Stimulated activated CD4-positive, alpha-beta T cell treated with anti-CD3 and anti-CD28 coated beads, TNF-alpha, amount 100 ng/mL, for 1 hour (primary cell): Measurements from ENCODE around the gene DVL1.
"Not testable (repeated sequence)": the region's sequence is repeated elsewhere in the genome, so short reads cannot be mapped to it uniquely, and the experiment has no call there.

Experiments used
- DNase-seq, 3 donors: peaks; one replicate each; pipeline ENCODE4 v3.0.0-alpha.2; 2020; ENCODE audit warnings: low read depth in 3 of 3, low spot score in 1 of 3

DVL1 gene

DNA sequence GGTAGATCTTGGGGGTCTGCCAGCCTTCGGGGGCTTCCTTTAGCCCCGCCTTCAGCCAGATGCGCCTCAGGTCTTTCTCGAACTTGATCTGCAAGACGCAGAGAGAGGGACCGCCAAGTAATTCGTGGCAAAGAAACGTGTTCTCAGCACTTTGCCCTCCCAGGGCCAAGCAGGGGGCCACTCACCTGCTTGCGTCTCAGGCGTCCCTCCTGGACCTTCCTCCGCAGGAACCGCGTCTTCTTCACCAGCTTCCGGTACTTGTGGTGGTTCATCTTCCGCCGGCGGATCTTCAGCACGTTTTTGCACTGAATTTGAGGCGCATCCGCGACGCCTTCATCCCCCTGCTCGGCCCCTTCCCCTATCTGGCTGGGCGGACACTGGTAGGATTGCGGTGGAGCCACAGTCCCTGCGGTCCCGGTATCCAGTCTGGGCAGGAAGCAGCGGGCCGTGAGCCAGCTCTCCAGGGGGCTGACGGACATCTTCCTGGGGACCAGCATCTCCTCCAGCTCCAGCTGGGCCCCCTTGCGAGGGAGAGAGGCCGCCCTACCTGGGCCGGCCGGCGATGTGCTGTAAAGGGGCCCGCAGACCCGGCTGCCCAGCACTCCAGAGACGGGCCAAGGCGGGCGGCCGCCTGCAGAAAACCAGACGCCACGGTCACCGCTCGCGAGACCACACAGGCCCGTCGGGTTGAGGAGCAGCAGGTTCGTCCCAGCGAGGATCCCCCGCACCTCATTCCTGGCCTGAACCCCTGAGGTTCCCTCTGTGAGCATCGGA is 24.8 kb upstream of the DVL1 start:
- no peak for DNase-seq

DNA sequence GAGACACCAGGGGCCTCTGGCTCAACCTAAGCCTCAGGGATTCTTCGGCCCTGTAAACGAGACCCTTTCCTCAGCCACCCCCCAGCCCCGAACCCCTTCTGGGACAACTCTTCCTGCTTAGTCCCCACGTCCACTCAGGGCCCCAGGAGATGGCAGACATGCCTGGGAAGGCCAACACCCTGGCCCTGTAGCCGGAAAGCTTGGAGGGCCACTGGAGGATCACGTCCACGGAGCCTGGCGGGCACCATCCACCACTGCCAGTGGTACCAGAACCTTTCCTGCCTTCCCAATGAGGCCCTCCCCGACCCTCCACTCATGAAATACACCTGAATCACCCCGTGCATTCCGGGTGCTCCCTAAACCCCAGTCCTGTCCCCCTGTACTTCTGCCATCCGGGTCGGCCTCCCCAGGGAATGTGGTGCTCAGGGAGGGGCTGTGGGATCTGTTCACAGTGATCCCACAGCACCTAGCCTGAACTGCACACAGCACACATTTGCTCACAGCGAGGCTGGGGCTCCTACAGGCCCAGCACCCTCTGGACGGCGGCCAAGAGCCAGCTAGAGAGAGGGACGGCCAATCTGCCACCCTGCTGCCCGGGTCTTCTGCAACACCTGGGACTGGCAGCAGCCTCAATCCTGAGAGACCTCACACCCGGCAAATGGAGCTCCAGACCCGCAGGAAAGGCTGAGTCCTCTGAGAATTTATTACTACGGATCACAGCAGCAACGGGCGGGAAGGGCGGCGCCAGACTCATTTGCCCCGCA is 24.0 kb upstream of the DVL1 start:
- DNase-seq: no peak

DNA sequence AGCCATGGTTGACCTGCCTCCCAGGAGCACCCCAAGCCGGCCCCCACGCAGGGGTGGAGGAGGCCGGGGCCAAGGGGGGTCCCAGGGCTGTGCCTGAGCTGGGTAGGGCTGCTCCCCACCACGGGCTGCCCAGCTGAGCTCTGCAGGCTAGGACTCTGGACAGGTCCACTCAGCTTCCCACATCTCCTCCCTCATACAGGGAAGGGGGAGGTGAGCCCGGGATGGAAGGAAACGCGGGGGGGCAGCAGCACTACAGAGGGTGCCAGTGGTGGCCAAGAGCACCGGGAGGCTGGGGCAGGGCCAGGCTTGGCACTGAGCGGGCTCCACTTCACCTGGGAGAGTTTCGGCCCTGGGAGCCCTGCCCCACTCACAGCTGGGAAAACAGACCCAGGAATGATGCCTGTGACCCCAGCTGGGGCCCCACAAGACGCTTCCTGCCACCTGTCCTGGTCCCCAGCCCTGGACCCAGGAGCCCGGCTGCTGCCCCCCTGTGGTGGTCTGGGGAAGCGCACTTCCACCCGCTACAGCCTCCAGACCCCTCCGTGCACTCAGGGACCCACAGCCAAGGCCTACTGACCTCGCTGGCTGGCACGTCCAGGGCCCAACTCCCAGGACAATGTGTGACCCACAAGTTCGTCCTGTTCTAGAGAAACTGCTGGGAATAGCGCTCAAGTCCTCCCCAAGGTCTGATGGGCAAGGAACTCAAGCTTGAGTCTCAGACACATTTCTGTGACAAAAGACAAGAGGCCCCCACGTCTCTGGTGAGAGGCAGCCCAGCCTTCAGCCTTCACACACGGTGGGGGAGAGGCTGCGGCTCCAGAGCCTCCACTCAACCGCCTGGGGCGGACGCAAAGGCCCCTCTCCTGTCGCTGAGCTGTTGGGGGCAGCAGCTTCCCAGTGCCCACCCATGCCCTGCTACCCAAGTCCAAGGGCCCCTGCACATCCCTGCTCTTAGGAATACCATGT is 22.8 kb upstream of the DVL1 start:
- peak; percentile 36 to 76 (median 57) for DNase-seq

DNA sequence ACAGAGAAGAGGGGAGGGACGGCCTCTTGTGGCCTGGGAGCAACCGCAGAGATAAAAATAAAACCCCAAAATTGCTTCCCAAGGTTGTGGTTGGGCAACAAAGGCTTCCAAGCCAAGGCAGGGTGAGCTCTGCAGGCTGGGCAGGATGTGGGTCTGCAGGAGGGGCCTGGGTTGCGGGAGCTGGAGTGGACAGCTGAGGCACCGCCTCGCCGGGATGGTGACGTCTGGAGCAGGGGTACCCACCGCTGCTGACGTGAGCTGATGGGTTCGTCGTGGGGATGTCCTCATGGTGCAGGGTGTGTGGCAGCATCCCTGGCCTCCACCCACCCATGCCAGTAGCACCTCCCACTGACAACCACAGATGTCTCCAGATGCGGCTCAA is 22.1 kb upstream of the DVL1 start:
- DNase-seq: peak in 1 of 3 donors; percentile 26

DNA sequence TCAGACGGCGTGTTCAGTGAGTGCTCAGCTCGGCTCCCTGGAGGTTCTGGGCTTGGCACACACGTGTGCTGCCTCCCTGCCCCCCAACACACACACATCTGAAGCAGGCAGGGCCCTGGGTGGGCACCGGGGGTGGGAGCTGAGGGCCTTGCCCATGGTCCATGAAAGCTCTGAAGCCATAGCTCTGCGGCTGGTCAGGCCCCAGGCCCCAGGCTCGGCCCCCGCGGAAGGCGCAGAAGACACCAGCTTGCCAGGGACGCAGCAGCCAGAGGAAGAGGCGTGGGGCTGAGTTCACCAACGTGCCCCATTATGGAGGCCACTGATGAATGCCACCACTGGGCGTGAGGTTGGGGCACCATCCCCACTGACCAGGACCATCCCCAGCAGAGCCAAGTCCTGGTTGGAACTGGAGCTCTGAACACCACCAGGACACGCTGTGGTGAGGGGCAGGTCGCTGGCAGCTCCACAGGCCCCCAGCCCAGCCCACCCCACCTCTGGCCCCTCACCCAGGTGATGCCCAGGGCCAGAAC is 21.6 kb upstream of the DVL1 start:
- no peak for DNase-seq

DNA sequence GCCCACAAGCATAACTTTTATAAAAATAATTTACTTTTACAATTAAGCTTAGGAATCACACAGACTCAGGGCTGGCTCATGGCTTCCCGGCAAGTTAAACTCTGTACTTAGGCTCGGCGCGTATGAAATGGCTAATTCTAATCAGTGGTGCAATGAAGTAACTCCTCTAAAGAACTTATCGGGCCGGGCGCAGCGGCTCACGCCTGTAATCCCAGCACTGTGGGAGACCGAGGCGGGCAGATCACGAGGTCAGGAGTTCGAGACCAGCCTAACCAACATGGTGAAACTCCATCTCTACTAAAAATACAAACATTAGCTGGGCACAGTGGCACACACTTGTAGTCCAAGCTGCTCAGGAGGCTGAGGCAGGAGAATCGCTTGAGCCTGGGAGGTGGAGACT is 20.9 kb upstream of the DVL1 start:
- not testable (repeated sequence) for DNase-seq

DNA sequence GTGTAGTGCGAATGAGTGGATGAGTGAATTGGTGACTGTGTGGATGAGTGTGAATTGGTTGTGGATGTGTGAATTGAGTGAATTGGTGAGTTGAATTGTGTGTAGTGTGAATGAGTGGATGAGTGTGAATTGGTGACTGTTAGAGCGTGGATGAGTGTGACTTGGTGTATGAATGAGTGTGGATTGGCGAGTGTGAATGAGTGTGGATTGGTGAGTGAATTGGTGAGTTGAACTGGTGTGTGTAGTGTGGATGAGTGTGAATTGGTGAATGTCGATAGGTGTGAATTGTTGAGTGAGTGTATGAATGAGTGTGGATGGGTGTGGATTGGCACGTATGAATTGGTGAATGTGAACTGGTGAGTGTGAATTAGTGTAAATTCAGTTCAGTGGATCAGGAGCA is 18.1 kb upstream of the DVL1 start:
- no peak for DNase-seq

DNA sequence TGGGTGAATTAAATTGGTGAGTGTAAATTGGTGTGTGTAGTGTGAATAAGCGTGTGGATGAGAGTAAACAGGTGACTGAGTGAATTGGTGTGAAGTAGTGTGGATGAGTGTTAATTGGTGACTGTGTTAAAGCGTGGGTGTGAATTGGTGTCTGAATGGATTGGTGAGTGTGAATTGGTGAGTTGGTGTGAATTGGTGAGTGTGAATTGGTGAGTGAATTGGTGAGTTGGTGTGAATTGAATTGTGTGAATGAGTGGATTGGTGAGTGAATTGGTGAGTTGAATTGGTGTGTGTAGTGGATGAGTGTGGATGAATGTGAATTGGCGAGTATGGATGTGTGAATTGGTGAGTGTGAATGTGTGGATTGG is 17.5 kb upstream of the DVL1 start:
- DNase-seq: no peak

DNA sequence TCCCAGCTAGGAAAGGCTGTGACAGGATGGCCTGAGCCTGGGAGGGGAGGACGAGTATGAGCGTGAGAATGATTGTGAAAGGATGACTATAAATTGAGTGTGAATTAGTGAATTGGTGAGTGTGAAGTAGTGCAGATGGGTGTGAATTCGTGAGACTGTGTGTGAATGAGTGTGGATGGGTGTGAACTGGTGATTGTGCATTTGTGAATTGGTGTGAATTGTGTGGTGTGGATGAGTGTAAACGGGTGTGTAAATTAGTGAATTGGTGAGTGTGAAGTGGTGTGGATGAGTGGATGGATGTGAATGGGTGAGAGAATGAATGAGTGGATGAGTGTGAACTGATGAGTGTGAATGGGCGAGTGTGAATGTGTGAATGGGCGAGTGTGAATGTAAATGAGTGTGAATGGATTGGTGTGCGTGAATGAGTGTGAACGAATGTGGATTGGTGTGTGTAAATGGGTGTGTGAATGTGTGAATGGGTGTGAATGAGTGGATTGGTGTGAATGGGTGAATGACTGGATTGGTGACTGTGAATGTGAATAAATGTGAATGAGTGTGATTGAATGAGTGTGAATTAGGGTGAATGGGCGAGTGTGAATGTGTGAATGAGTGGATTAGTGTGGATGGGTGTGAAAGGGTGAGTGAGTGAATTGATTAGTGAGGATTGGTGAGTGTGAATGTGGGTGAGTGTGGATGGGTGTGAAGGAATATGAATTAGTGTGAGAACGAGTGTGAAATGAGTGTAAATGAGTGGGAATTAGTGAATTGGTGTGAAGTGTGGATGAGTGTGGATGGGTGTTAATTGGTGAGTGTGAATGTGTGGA is 16.9 kb upstream of the DVL1 start:
- no peak for DNase-seq

DNA sequence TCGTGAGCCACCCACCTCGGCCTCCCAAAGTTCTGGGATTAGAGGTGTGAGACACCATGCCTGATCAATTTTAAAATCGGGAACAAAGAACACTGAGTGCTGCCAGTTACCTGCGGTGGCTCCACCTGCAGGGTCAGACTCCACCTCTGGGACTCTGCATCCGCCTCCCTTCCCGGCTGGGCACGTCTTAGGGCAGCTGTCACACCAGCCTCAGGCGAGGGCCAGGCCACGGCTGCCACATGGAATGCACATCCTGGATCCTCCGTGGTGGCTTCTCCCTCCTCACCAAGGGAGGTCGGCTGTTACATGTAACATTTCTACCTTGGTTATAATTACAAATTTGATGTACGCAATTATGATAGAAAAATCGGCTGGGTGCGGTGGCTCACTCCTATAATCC is 15.0 kb upstream of the DVL1 start:
- no peak for DNase-seq

DNA sequence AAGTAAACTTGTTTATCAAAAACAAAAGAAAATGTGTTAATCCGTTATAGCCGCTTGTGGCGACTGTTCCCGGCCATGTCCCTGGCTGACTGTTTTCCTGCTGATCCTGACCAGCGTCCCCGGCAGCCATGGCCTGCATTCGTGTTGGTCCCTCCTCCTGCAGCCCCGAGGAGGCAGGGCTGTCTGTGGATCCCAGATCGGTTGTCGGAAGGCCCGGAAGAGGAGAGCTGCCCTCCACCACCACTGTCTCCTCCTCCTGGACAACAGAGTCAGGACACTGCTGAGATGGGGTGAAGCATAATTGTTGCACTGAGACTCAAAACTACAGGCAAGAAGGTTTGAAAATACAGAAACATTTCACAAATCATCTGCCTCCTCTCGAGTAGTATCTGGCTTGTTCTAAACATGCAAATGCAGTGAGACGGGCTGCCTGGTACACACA is 12.8 kb upstream of the DVL1 start:
- no peak for DNase-seq

DNA sequence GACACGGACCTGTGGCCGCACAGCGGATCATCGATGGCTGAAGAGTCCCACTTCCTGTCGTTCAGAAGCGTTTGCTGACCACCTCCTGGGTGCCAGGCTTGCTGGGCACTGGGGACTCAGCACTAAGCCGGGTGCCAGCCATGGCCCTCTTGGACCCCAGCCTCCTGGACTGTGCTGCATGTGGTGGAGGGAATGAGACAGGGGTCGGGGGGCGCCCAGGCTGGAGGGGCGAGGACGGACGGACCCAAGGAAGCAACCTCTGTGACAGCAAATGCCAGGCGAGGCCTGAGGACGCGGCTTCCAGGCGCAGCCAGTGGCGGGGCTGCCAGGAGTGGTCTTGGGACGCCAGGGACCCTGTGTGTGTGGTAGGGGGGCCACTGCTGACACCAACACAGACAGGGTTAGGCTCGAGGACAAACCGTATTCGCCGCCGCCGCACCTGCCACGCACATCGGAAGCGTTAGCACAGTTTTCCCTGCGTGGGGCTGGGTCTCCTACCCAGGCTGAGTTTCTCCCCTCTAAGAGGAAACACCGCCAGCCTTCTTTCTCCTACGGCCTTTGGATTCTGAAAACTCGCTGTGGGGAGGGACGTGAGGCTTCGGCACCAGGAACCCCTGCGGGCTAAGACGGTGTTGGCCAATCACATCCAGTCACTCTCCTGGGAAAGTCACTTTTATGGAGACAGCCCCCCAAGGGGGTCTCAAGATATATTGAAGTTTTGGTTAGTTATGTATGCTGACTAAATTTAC is 12.2 kb upstream of the DVL1 start:
- DNase-seq: no peak

DNA sequence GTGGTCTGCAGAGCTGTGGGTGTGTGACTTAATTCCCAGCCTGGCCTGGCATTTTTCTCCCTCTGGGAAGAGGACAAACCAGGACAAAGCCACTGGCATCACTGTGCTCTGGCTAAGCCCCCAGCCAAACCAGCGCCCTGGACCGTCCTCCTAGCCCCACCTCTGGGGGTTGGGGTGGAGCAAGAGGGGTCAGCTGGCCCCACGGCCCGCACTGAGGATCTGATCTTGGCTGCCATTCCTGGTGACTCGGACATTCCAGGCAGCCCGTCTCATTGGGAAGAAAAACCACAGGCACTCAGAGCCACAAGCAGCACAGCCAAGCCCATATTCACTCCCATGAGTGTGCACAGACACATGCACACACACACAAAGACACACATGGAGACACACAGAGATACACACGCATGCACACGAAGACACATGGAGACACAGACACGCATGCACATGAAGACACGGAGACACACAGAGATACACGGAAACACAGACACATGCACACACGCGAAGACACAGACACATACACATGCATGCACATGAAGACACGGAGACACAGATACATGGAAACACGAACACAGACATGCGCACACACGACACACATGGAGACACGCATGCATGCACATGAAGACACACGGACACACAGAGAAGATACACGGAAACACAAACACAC is 11.4 kb upstream of the DVL1 start:
- DNase-seq: no peak

DNA sequence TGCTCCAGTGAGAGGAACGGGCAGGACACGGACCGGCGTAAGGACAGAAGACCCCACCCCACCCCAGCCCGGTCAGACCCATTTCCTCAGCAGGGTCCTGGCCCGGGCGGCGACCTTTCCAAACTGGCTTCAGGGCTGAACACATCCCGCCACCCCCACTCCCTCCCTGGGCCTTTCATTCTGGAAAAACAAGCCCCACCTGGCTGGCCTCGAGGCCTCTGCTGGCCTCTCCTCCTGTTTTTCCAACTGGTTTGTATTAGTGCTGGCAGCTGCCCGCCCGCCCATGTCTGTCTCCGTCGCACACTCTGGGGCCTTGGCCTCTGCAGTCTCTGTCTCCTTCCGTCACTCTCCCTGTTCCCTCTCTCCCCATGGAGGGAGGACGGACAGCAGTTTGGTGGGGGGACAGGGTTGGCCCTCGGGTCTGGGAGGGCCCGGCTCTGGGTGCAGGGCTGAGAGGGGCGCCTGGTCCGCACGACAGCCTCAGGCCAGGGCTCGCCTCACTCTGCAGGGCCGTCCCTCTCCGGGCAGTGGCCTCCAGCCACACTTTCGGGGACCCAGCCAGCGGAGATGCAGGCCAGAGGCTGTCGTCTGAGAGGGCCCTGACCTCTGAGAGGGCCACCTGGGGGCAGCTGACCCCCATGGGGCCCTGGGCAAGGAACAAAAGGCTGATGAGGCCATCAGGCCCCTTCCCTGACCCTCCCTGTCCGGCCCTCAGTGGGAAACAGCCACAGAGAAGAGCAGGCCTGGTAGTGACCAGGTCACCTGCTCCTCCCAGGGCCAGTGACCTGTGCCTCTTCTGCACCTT is 10.6 kb upstream of the DVL1 start:
- DNase-seq: no peak

DNA sequence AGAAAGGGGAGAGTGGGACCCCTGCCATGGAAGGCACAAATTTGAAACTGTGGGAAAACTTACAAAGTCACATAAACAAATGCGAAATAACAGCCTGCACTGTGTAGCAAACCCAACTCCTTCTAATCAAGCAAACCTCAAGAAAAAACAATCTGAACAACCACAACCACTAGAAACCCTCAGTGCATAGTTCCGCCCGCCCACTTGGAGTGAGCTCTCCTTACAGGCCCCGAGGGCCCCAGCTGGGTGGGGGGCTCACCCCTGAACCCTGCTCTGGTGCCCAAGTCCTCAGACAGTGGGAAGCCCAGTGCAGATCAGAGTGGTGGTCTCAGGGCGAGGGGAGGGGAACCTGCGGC is 10.1 kb upstream of the DVL1 start:
- DNase-seq: no peak

DNA sequence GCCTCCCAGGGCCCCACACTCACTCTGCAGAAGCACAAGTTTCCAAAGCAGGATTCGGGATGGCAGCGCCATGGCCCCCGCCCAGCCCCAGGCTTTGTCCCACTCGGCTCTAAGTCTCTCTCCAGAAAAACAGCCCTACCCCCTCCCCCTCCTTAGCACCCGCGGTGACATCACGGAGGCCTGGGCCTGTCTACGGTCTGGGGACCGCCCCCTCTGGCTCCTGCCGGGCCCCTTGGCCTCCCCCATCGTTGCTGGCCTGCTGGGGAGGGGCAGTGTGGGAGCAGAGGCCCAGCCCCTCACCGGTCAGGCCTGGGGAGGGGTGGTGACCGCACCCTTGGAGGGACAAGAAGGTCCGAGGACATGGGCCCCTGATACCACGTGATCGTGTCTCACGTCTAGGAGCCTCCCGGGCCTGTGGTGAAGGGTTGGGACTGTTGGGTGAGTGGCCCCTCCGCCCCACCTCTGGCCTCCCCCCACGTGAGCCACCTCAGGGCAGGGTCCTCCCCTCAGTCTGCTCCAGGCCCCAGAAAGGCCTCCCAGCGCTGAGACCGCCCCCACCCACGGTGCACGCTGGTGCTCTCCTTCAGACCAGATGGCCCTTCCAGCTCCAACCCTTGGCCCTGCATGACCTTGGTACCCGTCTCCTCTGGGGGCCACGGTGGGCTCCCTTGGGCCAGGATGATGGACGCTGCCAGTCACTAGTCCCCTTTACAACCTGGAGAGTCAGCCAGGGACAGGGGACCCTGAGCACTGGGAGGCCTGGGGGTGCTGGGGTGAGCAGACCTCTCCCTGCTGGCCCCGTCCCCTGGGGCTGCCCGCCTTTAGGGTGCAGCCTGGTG is 9.4 kb upstream of the DVL1 start, which contains the start of gene MXRA8:
Gene MXRA8, minus strand, starts transcription at position 123 of the 839 bp plus-strand sequence. Its CDS starts 51 bp downstream, at position 72.
- no peak for DNase-seq

DNA sequence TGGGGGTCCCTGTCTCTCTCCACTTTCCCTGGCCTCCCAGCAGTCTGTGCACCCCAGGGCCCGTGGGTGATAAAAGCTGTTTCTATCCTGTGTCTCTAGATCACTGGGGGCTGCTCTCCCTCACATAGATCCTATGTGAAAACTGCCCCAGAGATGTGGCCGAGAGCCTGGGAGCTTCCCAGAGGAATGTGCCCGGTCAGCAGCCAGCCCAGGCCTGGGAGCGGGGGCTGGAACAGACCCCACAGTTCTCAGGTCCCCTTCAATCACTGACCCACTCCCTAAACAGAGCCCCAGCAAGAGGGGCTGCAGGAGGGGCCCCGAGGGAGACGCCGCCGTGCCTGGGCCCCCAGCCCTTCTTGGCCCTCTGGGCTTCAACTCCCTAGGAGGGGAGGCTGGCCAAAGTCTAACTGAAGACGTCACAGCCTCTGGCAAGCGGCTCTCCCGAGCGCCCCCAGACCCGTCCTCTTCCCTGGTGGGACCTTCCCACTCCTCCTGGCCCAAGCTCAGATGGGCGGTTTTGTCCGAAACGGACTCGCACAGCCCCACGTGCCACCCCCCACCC is 8.7 kb upstream of the DVL1 start:
- no peak for DNase-seq
